SK-N-SH treated with all-trans-retinoic acid at 6 μM for 48 hours (cell line): Measurements from ENCODE around the gene CYB5A.

Experiments
- ATAC-seq: fragments of 200-7000 bp; cut with Tn5 transposase; 3 replicates; pipeline ENCODE4 v1.9.1; 2020; ENCODE audit warnings: mild to moderate bottlenecking, moderate library complexity
- BACH2 ChIP-seq: fragments of 250-450 bp; sonication (Bioruptor Pico); IDR thresholded peaks from 2 replicates; pipeline ENCODE4 v1.9.0; 2021; ENCODE audit warnings: mild to moderate bottlenecking, borderline replicate concordance
- CSDC2 ChIP-seq: fragments of 250-450 bp; sonication (Bioruptor Pico); IDR thresholded peaks from 2 replicates; pipeline ENCODE4 v1.5.0; 2020; ENCODE audit warnings: mild to moderate bottlenecking, moderate library complexity
- ESRRG ChIP-seq: fragments of 250-450 bp; sonication (Bioruptor Pico); IDR thresholded peaks from 2 replicates; pipeline ENCODE4 v1.6.1; 2021; ENCODE audit warnings: mild to moderate bottlenecking
- GLIS3 ChIP-seq: fragments of 250-450 bp; sonication (Bioruptor Pico); IDR thresholded peaks from 2 replicates; pipeline ENCODE4 v1.5.0; 2020; ENCODE audit warnings: mild to moderate bottlenecking, moderate library complexity
- ISL1 ChIP-seq: fragments of 250-450 bp; sonication (Bioruptor Pico); IDR thresholded peaks from 2 replicates; pipeline ENCODE4 v2.1.2; 2022; ENCODE audit warnings: mild to moderate bottlenecking, moderate library complexity
- OSR1 ChIP-seq: fragments of 250-450 bp; sonication (Bioruptor Pico); IDR thresholded peaks from 2 replicates; pipeline ENCODE4 v1.8.0; 2022; ENCODE audit warnings: moderate library complexity, mild to moderate bottlenecking, inconsistent platforms
- PPARA ChIP-seq: fragments of 250-450 bp; sonication (Bioruptor Pico); IDR thresholded peaks from 2 replicates; pipeline ENCODE4 v1.5.0; 2020; ENCODE audit warnings: mild to moderate bottlenecking, borderline replicate concordance
- RARB ChIP-seq: fragments of 250-450 bp; sonication (Bioruptor Pico); IDR thresholded peaks from 2 replicates; pipeline ENCODE4 v1.8.0; 2021; ENCODE audit warnings: mild to moderate bottlenecking, moderate library complexity
- SNAI2 ChIP-seq: fragments of 250-450 bp; sonication (Bioruptor Pico); IDR thresholded peaks from 2 replicates; pipeline ENCODE4 v1.5.0; 2020; ENCODE audit warnings: mild to moderate bottlenecking, moderate library complexity
- TCF4 ChIP-seq: fragments of 250-450 bp; sonication (Bioruptor Pico); IDR thresholded peaks from 2 replicates; pipeline ENCODE4 v1.8.0; 2021; ENCODE audit warnings: mild to moderate bottlenecking, moderate library complexity, borderline replicate concordance
- TOX ChIP-seq: fragments of 250-450 bp; sonication (Bioruptor Pico); IDR thresholded peaks from 2 replicates; pipeline ENCODE4 v1.8.0; 2021; ENCODE audit warnings: mild to moderate bottlenecking, moderate library complexity, borderline replicate concordance
- ZC3H10 ChIP-seq: fragments of 250-450 bp; sonication (Bioruptor Pico); IDR thresholded peaks from 2 replicates; pipeline ENCODE4 v1.5.1; 2021; ENCODE audit warnings: mild to moderate bottlenecking, moderate library complexity
- ZFP3 ChIP-seq: fragments of 250-450 bp; sonication (Bioruptor Pico); IDR thresholded peaks from 2 replicates; pipeline ENCODE4 v1.5.0; 2020; ENCODE audit warnings: mild to moderate bottlenecking, moderate library complexity
- ZFP30 ChIP-seq: fragments of 450-650 bp; formaldehyde crosslinking; IDR thresholded peaks from 2 replicates; pipeline ENCODE4 v1.5.0; 2022; ENCODE audit warnings: mild to moderate bottlenecking, moderate library complexity
- ZNF565 ChIP-seq: fragments of 450-650 bp; formaldehyde crosslinking; conservative IDR thresholded peaks from 2 replicates; pipeline ENCODE4 v1.5.0; 2020; ENCODE audit warnings: low read depth, mild to moderate bottlenecking, moderate library complexity
- ZNF8 ChIP-seq: fragments of 450-650 bp; formaldehyde crosslinking; IDR thresholded peaks from 2 replicates; pipeline ENCODE4 v1.5.0; 2020; ENCODE audit warnings: mild to moderate bottlenecking, moderate library complexity
- TF ChIP-seq, protein P1 (sequence below): fragments of 250-450 bp; sonication (Bioruptor Pico); IDR thresholded peaks from 2 replicates; pipeline ENCODE4 v1.8.0; 2021; ENCODE audit warnings: low read depth, mild to moderate bottlenecking, moderate library complexity, borderline replicate concordance
- TF ChIP-seq, protein P2 (sequence below): fragments of 250-450 bp; sonication (Bioruptor Pico); IDR thresholded peaks from 2 replicates; pipeline ENCODE4 v1.5.1; 2020; ENCODE audit warnings: low read depth, mild to moderate bottlenecking, moderate library complexity
- TF ChIP-seq, protein P3 (sequence below): fragments of 250-450 bp; sonication (Bioruptor Pico); IDR thresholded peaks from 2 replicates; pipeline ENCODE4 v1.8.0; 2020; ENCODE audit warnings: mild to moderate bottlenecking, moderate library complexity, borderline replicate concordance
- TF ChIP-seq, protein P4 (sequence below): fragments of 250-450 bp; sonication (Bioruptor Pico); IDR thresholded peaks from 2 replicates; pipeline ENCODE4 v1.5.0; 2020; ENCODE audit warnings: mild to moderate bottlenecking, moderate library complexity

Gene CYB5A

DNA sequence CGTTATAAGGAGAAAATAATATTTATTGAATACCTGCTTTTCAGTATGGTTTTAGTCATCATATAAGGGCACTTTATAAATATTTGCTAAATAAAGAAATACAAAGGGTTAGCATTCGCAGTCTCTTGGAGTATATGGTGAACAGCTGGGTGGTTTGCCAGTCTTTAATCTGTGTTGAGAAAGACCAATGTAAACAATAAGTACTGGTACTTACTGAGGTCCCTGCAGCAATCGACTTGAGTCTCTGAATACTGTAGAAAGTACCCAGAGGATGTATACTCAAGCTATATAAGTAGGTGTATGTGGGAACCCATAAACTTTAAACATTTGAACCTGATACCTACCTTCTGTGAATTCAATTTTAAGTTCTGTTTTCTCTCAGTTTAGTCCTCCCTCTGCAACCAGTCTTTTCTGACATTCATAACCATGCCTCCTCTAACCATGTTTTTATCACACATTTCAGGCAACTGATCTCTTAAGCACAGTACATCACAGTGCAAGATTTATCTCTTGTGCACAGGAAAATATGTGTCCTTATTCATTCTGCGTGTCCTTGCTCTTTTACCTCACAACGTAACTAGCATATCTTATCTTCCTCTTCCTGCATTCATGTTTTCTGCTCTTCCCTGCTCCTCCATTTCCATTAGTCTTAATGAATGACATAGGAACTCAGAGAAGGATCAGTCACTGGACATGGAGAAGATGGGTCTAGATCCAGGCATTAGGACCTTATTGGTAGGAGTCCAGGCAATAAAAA lies 45.6 kb upstream of the CYB5A start:
- TF ChIP-seq ZNF8 = no peak
- TF ChIP-seq, all 23 proteins: peak for 0
- no peak for ATAC-seq

DNA sequence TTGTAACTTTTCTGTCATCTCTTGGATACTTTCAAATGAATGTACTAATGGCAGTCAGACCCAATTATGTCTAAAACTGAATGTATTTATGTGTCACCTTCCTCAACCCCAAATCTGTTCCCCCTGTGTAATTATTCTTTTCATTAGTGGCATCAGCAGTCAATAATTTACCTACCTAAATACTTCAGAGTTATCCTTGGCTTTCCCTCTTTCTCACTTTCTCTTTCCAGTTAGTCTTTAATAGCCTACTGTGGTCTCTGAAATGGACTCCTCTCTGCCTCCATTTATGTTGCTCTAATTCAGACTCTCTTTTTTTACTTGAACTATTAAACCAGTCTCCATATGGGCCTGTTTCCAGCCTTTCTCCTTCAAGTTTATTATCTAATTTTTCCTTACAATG lies 44.9 kb upstream of the CYB5A start:
- ATAC-seq = no peak
- TF ChIP-seq PPARA (no peak), RARB (CRISPR knock-in tag) (no peak), ZFP30 (no peak), ZFP3 (CRISPR knock-in tag) (no peak), TOX (CRISPR knock-in tag) (no peak), ZNF565 (no peak), ZNF8 (no peak), GLIS3 (no peak), OSR1 (CRISPR knock-in tag) (no peak), CSDC2 (CRISPR knock-in tag) (no peak), BACH2 (no peak), ZC3H10 (CRISPR knock-in tag) (no peak), SNAI2 (CRISPR knock-in tag) (no peak), ESRRG (no peak)
- TF ChIP-seq, protein P1, sequence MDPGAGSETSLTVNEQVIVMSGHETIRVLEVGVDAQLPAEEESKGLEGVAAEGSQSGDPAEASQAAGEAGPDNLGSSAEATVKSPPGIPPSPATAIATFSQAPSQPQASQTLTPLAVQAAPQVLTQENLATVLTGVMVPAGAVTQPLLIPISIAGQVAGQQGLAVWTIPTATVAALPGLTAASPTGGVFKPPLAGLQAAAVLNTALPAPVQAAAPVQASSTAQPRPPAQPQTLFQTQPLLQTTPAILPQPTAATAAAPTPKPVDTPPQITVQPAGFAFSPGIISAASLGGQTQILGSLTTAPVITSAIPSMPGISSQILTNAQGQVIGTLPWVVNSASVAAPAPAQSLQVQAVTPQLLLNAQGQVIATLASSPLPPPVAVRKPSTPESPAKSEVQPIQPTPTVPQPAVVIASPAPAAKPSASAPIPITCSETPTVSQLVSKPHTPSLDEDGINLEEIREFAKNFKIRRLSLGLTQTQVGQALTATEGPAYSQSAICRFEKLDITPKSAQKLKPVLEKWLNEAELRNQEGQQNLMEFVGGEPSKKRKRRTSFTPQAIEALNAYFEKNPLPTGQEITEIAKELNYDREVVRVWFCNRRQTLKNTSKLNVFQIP = no peak
- TF ChIP-seq, protein P2, sequence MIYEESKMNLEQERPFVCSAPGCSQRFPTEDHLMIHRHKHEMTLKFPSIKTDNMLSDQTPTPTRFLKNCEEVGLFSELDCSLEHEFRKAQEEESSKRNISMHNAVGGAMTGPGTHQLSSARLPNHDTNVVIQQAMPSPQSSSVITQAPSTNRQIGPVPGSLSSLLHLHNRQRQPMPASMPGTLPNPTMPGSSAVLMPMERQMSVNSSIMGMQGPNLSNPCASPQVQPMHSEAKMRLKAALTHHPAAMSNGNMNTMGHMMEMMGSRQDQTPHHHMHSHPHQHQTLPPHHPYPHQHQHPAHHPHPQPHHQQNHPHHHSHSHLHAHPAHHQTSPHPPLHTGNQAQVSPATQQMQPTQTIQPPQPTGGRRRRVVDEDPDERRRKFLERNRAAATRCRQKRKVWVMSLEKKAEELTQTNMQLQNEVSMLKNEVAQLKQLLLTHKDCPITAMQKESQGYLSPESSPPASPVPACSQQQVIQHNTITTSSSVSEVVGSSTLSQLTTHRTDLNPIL = no peak

DNA sequence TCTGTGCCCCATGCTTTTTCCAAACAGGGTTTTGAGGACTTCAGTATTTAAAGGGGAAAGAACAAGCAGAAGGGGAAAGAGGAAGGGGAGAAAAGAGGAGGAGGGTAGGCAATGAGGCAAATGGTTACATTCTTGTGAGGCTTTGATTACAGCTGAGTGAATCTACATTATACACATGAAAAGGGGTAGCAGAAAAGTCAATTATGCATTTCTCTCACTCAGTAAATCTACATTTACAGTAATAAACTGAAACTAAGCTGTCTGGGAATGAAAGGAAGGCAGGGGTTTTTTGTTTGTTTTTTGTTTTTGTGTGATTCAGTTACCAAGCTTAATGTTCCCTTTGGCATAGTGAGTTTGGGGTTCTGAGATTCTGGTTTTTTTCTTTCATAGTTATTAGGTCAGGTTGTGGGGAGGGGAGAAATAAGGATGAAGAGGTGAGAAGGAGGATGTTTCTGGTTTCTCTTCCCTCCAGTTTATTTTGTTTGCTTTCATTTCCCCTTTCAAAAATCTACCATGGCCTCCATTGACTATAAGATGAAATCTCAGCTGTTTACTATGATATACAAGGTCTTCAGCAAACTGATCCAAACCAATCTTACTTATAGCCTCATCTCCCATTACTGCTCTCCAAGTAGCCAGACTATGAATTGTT lies 42.6 kb upstream of the CYB5A start:
- ATAC-seq = no peak

More for the DNA sequence above, 42.6 kb upstream of the CYB5A start:
- no peak for TF ChIP-seq ZNF565
- no peak for TF ChIP-seq TCF4
- TF ChIP-seq PPARA = no peak
- no peak for TF ChIP-seq CSDC2 (CRISPR knock-in tag)
- no peak for TF ChIP-seq RARB (CRISPR knock-in tag)
- TF ChIP-seq ESRRG = no peak
- no peak for TF ChIP-seq ZC3H10 (CRISPR knock-in tag)
- no peak for TF ChIP-seq ZFP3 (CRISPR knock-in tag)
- TF ChIP-seq, protein P1 = no peak
- no peak for TF ChIP-seq GLIS3
- TF ChIP-seq, protein P2 = no peak
- no peak for TF ChIP-seq ISL1
- no peak for TF ChIP-seq TOX (CRISPR knock-in tag)
- TF ChIP-seq BACH2 = no peak
- TF ChIP-seq, protein P3, sequence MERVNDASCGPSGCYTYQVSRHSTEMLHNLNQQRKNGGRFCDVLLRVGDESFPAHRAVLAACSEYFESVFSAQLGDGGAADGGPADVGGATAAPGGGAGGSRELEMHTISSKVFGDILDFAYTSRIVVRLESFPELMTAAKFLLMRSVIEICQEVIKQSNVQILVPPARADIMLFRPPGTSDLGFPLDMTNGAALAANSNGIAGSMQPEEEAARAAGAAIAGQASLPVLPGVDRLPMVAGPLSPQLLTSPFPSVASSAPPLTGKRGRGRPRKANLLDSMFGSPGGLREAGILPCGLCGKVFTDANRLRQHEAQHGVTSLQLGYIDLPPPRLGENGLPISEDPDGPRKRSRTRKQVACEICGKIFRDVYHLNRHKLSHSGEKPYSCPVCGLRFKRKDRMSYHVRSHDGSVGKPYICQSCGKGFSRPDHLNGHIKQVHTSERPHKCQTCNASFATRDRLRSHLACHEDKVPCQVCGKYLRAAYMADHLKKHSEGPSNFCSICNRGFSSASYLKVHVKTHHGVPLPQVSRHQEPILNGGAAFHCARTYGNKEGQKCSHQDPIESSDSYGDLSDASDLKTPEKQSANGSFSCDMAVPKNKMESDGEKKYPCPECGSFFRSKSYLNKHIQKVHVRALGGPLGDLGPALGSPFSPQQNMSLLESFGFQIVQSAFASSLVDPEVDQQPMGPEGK (CRISPR knock-in tag) = no peak
- TF ChIP-seq ZFP30 = no peak
- TF ChIP-seq SNAI2 (CRISPR knock-in tag) = no peak
- TF ChIP-seq OSR1 (CRISPR knock-in tag) = no peak
- TF ChIP-seq, protein P4, sequence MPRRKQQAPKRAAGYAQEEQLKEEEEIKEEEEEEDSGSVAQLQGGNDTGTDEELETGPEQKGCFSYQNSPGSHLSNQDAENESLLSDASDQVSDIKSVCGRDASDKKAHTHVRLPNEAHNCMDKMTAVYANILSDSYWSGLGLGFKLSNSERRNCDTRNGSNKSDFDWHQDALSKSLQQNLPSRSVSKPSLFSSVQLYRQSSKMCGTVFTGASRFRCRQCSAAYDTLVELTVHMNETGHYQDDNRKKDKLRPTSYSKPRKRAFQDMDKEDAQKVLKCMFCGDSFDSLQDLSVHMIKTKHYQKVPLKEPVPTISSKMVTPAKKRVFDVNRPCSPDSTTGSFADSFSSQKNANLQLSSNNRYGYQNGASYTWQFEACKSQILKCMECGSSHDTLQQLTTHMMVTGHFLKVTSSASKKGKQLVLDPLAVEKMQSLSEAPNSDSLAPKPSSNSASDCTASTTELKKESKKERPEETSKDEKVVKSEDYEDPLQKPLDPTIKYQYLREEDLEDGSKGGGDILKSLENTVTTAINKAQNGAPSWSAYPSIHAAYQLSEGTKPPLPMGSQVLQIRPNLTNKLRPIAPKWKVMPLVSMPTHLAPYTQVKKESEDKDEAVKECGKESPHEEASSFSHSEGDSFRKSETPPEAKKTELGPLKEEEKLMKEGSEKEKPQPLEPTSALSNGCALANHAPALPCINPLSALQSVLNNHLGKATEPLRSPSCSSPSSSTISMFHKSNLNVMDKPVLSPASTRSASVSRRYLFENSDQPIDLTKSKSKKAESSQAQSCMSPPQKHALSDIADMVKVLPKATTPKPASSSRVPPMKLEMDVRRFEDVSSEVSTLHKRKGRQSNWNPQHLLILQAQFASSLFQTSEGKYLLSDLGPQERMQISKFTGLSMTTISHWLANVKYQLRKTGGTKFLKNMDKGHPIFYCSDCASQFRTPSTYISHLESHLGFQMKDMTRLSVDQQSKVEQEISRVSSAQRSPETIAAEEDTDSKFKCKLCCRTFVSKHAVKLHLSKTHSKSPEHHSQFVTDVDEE (CRISPR knock-in tag) = no peak
- no peak for TF ChIP-seq ZNF8
- TF ChIP-seq, all 23 proteins: peak for 0
